SU-DHL-6 (cell line): ENCODE results near the gene SERPINA5.

Source experiments
- H2AFZ ChIP-seq: fragments of 200-600 bp; sonication (generic); 2 replicates; pipeline ENCODE4 v1.6.1; 2014; ENCODE audit warnings: low read depth, mild to moderate bottlenecking, moderate library complexity, mixed read lengths, antibody characterized with exemption, low read length; ENCODE audit not compliant: severe bottlenecking
- H3F3A ChIP-seq: fragments of 200-600 bp; shearing (Covaris generic); 2 replicates; pipeline ENCODE4 v1.6.0; 2016; ENCODE audit warnings: antibody characterized with exemption, mild to moderate bottlenecking; ENCODE audit not compliant: insufficient read depth
- H3K27ac ChIP-seq: fragments of 200-600 bp; sonication (generic); 2 replicates; pipeline ENCODE4 v1.5.1; 2016; ENCODE audit warnings: low read depth, mild to moderate bottlenecking, low read length, moderate library complexity, mixed read lengths
- H3K27me3 ChIP-seq: fragments of 200-600 bp; sonication (generic), shearing (Covaris generic); 2 replicates; pipeline ENCODE4 v1.6.0; 2014; ENCODE audit warnings: mild to moderate bottlenecking, low read length
- H3K36me3 ChIP-seq: fragments of 200-600 bp; sonication (generic); 2 replicates; pipeline ENCODE4 v1.6.1; 2014; ENCODE audit warnings: mild to moderate bottlenecking, low read length, mixed read lengths
- H3K4me2 ChIP-seq: fragments of 300-600, 200-600 bp; shearing (Covaris generic), sonication (generic); 2 replicates; pipeline ENCODE4 v1.6.0; 2014; ENCODE audit warnings: low read length, low read depth, mild to moderate bottlenecking; ENCODE audit not compliant: poor library complexity, severe bottlenecking
- H3K4me3 ChIP-seq: fragments of 200-600 bp; sonication (generic); 2 replicates; pipeline ENCODE4 v1.5.1; 2014; ENCODE audit warnings: antibody characterized with exemption, low read length, mild to moderate bottlenecking, mixed read lengths; ENCODE audit not compliant: insufficient read depth, poor library complexity, severe bottlenecking
- H3K79me2 ChIP-seq: fragments of 200-600 bp; sonication (generic); 2 replicates; pipeline ENCODE4 v1.6.1; 2014; ENCODE audit warnings: mild to moderate bottlenecking, low read length, moderate library complexity; ENCODE audit not compliant: insufficient read depth
- H3K9ac ChIP-seq: fragments of 200-600 bp; sonication (generic); 2 replicates; pipeline ENCODE4 v1.7.0; 2014; ENCODE audit warnings: mild to moderate bottlenecking, low read length
- H3K9me2 ChIP-seq: fragments of 200-600 bp; sonication (generic); replicated peaks from 2 replicates; pipeline ENCODE4 v1.6.1; 2014; ENCODE audit warnings: low read length; ENCODE audit not compliant: insufficient read depth
- H3K9me3 ChIP-seq: fragments of 200-600 bp; sonication (generic); 2 replicates; pipeline ENCODE4 v1.6.1; 2014; ENCODE audit warnings: low read length, mixed read lengths; ENCODE audit not compliant: insufficient read depth
- H4K20me1 ChIP-seq: fragments of 200-600 bp; sonication (generic); 2 replicates; pipeline ENCODE4 v1.6.1; 2014; ENCODE audit warnings: low read depth, mild to moderate bottlenecking, antibody characterized with exemption, low read length, moderate library complexity, mixed read lengths
- CTCF ChIP-seq: fragments of 200-600 bp; sonication (generic); IDR thresholded peaks from one replicate; pipeline ENCODE4 v1.5.1; 2017; ENCODE audit warnings: antibody characterized with exemption, mild to moderate bottlenecking, low read length, moderate library complexity; ENCODE audit not compliant: insufficient read depth, poor library complexity, severe bottlenecking
- EZH2phosphoT487 ChIP-seq: fragments of 200-600 bp; sonication (generic), shearing (Covaris generic); conservative IDR thresholded peaks from 2 replicates; pipeline ENCODE4 v1.6.1; 2018; ENCODE audit warnings: mild to moderate bottlenecking, antibody characterized with exemption, low read length, moderate library complexity, mixed read lengths

SERPINA5 gene

GRCh38 chr14:94542811-94543440, 38.3 kb upstream of the SERPINA5 start:
- Histone ChIP-seq H3K79me2 (no peaks in the 10 kb centered on the region), H3F3A (no peaks in the 10 kb centered on the region), H3K4me3 (no peak overlapping the region), H3K9ac (no peak overlapping the region), H3K9me2 (no peaks in the 10 kb centered on the region), H2AFZ (no peak overlapping the region), H3K4me2 (no peak overlapping the region), H3K27ac (no peak overlapping the region), H3K9me3 (no peaks in the 10 kb centered on the region), H3K27me3 (no peaks in the 10 kb centered on the region), H3K36me3 (no peaks in the 10 kb centered on the region), H4K20me1 (no peaks in the 10 kb centered on the region)
- TF ChIP-seq EZH2phosphoT487 (no peak), CTCF (no peak)

GRCh38 chr14:94543449-94544124, 37.6 kb upstream of the SERPINA5 start:
- Histone ChIP-seq H4K20me1 (no peaks in the 10 kb centered on the region), H3K27me3 (no peaks in the 10 kb centered on the region), H3K4me3 (no peak overlapping the region), H2AFZ (no peak overlapping the region), H3K9ac (no peak overlapping the region), H3K36me3 (no peaks in the 10 kb centered on the region), H3K27ac (no peak overlapping the region), H3K9me2 (no peaks in the 10 kb centered on the region), H3F3A (no peaks in the 10 kb centered on the region), H3K79me2 (no peaks in the 10 kb centered on the region), H3K9me3 (no peaks in the 10 kb centered on the region), H3K4me2 (no peak overlapping the region)
- TF ChIP-seq EZH2phosphoT487 (no peak), CTCF (no peak)

- no peaks in the 10 kb centered on the region for H3K9me2 ChIP-seq
- H3K4me3 ChIP-seq: no peak overlapping the region
- H4K20me1 ChIP-seq: no peaks in the 10 kb centered on the region
- H3K4me2 ChIP-seq: no peak overlapping the region
- no peaks in the 10 kb centered on the region for H3K36me3 ChIP-seq
- no peak overlapping the region for H3K27ac ChIP-seq
- no peak overlapping the region for H2AFZ ChIP-seq
- no peaks in the 10 kb centered on the region for H3K9me3 ChIP-seq
- TF ChIP-seq EZH2phosphoT487 (no peak), CTCF (no peak)
- no peaks in the 10 kb centered on the region for H3K79me2 ChIP-seq
- no peaks in the 10 kb centered on the region for H3F3A ChIP-seq
- H3K9ac ChIP-seq: no peak overlapping the region
- H3K27me3 ChIP-seq: no peaks in the 10 kb centered on the region
These were observed 36.5 kb upstream of the SERPINA5 start for GRCh38 chr14:94544726-94545125.
